ENCODE measurements around the gene LCN2.

LCN2 gene

GRCh38 chr9:128169925-128170324 lies 20.7 kb downstream of the LCN2 start:
- no peak for DNase-seq

- DNase-seq: no peak
Observed at GRCh38 chr9:128174062-128174461, 24.8 kb downstream of the LCN2 start.

- no peak for DNase-seq
Observed at GRCh38 chr9:128175102-128175563, 25.9 kb downstream of the LCN2 start.

DNA sequence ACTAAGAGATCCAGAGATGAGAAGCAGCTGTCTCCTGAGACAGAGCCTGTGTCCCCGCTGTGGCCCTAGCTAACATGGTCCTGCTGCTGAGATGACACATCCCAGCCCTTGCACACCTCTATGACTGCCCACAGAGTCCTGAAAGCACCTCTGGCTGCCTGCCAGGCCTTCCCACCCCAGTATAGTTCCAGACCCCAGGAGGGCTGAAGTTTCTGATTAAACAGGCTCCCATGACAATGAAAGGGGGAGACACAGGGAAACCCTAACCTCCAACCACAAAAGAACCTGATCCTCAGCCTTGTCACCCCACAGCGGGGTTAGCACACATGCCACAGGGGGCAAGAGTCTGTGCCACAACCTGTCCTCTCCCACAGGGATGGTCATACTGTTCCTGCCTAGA lies 26.5 kb downstream of the LCN2 start:
- DNase-seq: no peak

DNA sequence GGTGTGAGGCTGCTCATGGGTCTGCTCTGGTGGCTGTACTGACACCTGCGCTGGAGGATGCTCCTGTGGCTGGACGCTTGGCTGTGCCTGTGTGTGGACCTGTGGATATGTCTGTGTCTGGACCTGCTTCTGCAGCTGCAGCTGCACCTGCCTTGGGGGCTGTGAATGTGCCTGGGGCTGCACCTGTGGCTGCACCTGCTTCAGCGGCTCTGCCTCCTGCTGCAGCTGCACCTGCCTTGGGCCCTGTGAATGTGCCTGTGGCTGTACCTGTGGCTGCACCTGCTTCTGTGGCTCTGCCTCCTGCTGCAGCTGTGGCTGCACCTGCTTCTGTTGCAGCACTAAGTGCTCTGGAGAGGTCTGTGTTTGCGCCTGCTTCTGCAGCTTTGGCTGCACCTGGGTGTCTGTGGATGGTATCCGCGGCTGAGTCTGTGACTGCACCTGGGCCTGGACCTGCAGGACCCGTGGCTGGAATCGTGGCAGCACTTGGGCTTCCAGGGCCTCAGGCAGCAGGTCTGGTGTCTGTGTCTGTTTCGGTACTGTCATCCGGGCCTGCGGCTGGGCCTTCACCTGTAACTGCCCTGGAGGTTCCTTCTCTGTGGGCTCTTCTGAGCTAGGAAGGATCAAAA lies 29.7 kb downstream of the LCN2 start:
- DNase-seq: no peak

DNA sequence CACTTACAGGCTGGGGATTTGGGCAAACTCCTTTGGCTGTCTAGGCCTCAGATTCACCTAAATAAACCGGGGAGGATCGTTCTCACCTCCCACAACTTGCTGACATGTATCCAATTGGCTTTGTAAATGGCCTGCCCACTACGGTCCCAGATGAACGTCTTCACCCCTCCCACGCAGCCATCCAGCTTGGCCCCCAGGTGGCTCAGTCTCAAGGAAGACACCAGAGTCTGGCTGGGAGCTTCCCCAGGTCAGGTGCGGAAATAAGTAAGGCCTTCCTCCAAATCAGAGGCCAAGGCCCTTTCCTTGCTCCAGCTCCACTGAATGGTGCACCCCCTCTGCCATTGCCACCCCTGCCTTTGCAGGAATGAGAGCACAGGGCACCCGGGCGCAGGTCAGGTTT lies 30.7 kb downstream of the LCN2 start:
- no peak for DNase-seq

DNA sequence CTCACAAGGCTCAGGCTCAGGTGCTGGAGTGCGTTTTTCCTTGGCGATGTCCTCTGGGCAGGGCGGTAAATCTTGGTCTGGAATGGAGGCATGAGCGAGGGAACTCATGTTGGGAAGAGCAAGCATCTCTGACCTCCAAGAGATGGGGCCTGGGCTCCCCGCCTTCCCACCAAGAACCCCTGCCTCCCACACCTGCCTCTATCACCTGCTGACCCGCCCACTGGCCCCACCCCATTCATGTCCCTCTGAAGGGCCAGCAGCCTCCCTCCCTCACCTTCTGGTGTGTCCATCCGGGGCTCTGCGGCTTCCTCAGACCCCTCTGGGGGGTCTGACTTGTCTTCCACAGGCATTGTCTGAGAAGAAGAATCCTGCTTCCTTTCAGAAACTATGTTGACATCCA lies 31.2 kb downstream of the LCN2 start:
- no peak for DNase-seq

- peak; percentile 47 for DNase-seq
Observed at GRCh38 chr9:128181480-128181879, 32.2 kb downstream of the LCN2 start.

DNA sequence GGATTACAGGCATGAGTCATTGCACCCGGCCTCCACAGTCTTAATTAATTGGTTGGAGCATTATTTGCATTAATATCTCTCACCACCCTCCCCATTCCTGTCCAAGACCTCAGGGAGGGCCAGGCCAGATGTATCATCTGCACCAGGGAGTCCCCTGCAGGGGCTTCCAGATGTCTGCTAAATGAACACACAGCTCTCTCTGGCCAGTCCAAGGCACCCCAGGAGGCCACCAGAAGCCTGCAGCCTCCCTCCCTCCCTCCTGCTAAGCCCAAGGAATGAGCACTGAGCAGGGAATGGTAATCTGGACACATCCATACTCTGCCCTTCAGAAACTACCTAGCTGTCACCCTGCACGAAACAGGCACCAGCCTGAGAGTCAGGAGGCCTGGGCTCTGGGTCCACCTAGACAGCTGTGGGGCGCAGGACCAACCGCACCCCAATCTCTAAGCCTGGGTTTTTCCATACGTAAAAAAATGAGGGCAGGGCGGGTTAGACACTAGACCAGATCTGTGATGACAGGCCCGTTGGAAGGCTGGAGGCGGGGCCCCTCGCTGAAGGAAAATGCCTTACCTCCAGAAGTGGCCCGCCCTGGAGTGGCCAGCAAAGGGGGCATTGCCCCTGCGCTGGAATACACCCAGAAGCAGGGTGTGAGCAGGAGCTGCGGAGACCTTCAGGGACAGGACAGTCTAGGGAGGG lies 33.8 kb downstream of the LCN2 start:
- DNase-seq: no peak

- no peak for DNase-seq
Observed at GRCh38 chr9:128185979-128186965, 37.0 kb downstream of the LCN2 start.

DNA sequence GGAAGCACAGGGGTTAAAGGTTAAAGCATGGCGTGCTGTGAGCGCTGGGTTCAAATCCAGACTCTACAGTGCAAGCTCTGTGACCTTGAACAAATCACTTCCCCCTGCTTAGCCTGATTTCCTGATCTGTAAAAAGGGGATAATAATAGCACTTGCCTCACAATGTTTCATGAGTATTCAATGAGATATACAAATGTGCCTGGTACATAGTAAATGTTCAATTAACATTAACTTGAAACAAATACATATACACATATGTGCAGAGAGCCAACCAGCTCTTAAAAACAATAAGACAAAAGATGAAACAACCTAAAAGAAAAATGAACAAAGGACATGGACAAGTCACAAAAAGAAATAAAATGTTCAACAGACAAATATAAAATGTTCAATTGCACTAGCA lies 38.1 kb downstream of the LCN2 start:
- no peak for DNase-seq

DNA sequence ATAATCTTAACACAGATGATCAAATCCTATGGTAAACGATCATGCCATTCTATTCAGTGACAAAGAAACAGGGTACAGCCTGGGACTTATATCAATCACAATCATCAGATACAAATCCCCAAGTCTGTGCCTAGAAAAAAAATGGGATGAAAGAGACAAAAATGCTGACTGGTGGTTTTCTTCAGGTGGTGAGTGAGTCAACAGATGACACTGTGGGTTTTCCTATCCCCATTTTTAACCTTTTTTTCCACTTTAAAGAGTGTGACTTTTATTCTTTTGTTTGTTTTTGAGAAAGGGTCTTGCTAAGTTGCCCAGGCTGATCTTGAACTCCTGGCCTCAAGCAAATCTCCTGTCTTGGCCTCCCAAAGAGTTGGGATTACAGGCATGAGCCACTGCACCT lies 39.0 kb downstream of the LCN2 start:
- DNase-seq: no peak

DNA sequence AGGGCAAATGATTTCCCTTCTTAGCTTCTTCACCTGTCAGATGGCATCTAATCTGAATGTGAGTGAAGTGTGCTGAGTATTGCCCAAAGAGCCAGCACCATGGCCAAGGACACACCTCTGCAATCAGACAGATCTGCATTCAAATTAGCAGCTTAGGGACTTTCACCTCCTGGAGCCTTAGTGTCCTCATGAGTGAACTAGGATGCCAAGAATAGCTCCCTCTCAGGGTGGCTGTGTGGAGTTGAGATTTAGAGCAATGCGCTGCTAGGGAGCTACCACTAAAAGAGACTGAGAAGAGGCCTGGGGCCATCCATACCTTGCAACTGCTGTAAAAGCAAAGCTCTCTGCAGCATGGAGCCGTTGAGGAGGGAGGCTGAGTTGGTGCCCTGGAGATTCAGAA lies 40.8 kb downstream of the LCN2 start:
- DNase-seq: no peak

GRCh38 chr9:128190516-128191405 lies 41.5 kb downstream of the LCN2 start:
- peak; percentile 65 for DNase-seq

GRCh38 chr9:128191406-128192046 lies 42.3 kb downstream of the LCN2 start, which contains the start of gene CIZ1:
Gene CIZ1 (minus strand): TSS chr9:128191572. CDS start chr9:128190857, 715 bp downstream.
- DNase-seq: peak; percentile 93

- DNase-seq: peak; percentile 87
Observed at GRCh38 chr9:128192601-128193371, 43.5 kb downstream of the LCN2 start.

DNA sequence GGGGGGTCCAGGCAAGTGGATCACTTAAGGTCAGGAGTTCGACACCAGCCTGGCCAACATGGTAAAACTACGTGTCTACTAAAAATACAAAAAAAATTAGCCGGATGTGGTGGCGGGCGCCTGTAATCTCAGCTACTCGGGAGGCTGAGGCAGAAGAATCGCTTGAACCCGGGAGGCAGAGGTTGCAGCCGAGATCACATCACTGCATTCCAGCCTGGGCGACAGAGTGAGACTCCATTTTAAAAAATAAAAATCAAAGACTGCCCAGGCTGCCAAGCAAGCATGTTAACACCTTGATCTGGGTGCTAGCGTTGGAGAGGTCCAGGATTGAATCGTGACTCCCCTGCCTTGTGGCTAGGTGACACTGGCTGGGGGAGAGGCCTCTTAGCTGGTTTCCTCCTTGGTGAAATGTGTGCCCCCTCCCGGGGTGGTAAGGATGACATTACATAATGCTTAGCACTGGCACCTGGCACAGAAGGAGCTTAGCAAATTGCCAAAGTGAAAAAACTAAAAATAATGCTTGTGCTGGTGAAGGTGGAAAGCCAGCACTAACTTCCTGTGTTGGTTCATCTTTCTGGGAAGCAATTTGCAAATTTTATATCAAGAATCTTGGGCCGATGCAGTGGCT lies 44.3 kb downstream of the LCN2 start:
- no peak for DNase-seq

- DNase-seq: no peak
Observed at GRCh38 chr9:128201441-128202369, 52.5 kb downstream of the LCN2 start.

DNA sequence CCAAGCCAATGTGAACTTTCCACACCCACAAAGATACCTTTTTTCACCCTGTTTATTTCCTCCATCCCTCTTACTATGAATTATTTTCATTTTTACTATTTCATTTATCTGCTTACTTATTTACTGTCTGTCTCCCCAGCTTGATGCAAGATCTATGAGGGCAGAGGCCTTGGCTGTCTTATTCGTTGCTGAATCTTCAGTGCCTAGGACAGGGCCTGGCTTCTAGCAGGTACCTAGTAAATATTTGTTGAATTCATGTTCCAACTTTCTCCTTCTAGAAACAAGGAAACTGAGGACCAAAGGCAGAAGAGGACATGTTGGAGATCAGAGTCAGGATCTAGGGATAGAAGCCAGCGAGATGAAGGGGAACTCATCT lies 53.4 kb downstream of the LCN2 start:
- DNase-seq: no peak
